Measurements from ENCODE around the gene SEMA3E. TPM values are rescaled to one million over a fixed set of nuclear protein-coding genes. Genes with fewer than 3 reads are reported as not detected.

SEMA3E gene
- total RNA-seq, 4 donors from 2014 or later, result 22.1 to 42.6 (median 25.0) TPM

GRCh38 chr7:83693256-83693655 lies 44.3 kb upstream of the SEMA3E start:
- Histone ChIP-seq H3K27ac (no peak overlapping the region), H3K27me3 (no peaks in the 10 kb centered on the region), H3K4me3 (no peak overlapping the region), H3K36me3 (no peaks in the 10 kb centered on the region), H3K4me1 (no peaks in the 10 kb centered on the region), H3K9me3 (no peaks in the 10 kb centered on the region)
- no peak for ATAC-seq
- WGBS, 2 donors (ENCODE audit: low coverage in 1 of 2), result 77 to 89% methylated on average over 1 of the region's 1 CpG
- no peak for TF ChIP-seq EP300 (IDR thresholded peaks at IDR 0.05)
- TF ChIP-seq POLR2A (IDR thresholded peaks at IDR 0.05), result no peak
- no peak for TF ChIP-seq CTCF (IDR thresholded peaks at IDR 0.05)
- TF ChIP-seq POLR2AphosphoS5 (IDR thresholded peaks at IDR 0.05), result no peak

GRCh38 chr7:83691095-83691494 lies 42.2 kb upstream of the SEMA3E start:
- Histone ChIP-seq H3K36me3 (no peaks in the 10 kb centered on the region), H3K4me3 (no peak overlapping the region), H3K9me3 (no peaks in the 10 kb centered on the region), H3K4me1 (no peaks in the 10 kb centered on the region), H3K27me3 (no peaks in the 10 kb centered on the region), H3K27ac (no peak overlapping the region)
- TF ChIP-seq CTCF (IDR thresholded peaks at IDR 0.05), result no peak
- no peak for ATAC-seq
- 59 to 69% methylated on average over 2 to 4 of the region's 4 CpGs for WGBS, 2 donors (ENCODE audit: low coverage in 1 of 2)

GRCh38 chr7:83689855-83690254 lies 40.9 kb upstream of the SEMA3E start:
- no peaks in the 10 kb centered on the region for H3K4me1 ChIP-seq
- no peak overlapping the region for H3K27ac ChIP-seq
- H3K36me3 ChIP-seq, result no peaks in the 10 kb centered on the region
- TF ChIP-seq POLR2AphosphoS5 (IDR thresholded peaks at IDR 0.05), result no peak
- no peaks in the 10 kb centered on the region for H3K9me3 ChIP-seq
- ATAC-seq, result no peak
- H3K27me3 ChIP-seq, result no peaks in the 10 kb centered on the region
- 45 to 60% methylated on average over 1 of the region's 1 CpG for WGBS, 2 donors (ENCODE audit: low coverage in 1 of 2)
- no peak overlapping the region for H3K4me3 ChIP-seq

- ATAC-seq, result no peak
- no peaks in the 10 kb centered on the region for H3K36me3 ChIP-seq
- no peak overlapping the region for H3K27ac ChIP-seq
- H3K9me3 ChIP-seq, result no peaks in the 10 kb centered on the region
- no peaks in the 10 kb centered on the region for H3K4me1 ChIP-seq
- TF ChIP-seq POLR2A (IDR thresholded peaks at IDR 0.05) (no peak), EP300 (IDR thresholded peaks at IDR 0.05) (no peak), CTCF (IDR thresholded peaks at IDR 0.05) (no peak), POLR2AphosphoS5 (IDR thresholded peaks at IDR 0.05) (no peak)
- WGBS, 2 donors (ENCODE audit: low coverage in 1 of 2), result 52 to 100% methylated on average over 1 of the region's 1 CpG
- H3K4me3 ChIP-seq, result no peak overlapping the region
- H3K27me3 ChIP-seq, result no peaks in the 10 kb centered on the region
These were observed 37.5 kb upstream of the SEMA3E start for GRCh38 chr7:83686416-83686815.

GRCh38 chr7:83684928-83685327 lies 36.0 kb upstream of the SEMA3E start:
- WGBS, 2 donors (ENCODE audit: low coverage in 1 of 2), result 77 to 92% methylated on average over 2 to 3 of the region's 3 CpGs

More at GRCh38 chr7:83684928-83685327, 36.0 kb upstream of the SEMA3E start:
- no peak overlapping the region for H3K4me3 ChIP-seq
- no peaks in the 10 kb centered on the region for H3K9me3 ChIP-seq
- H3K36me3 ChIP-seq, result no peaks in the 10 kb centered on the region
- no peak for TF ChIP-seq CTCF (IDR thresholded peaks at IDR 0.05)
- TF ChIP-seq POLR2AphosphoS5 (IDR thresholded peaks at IDR 0.05), result no peak
- no peak for TF ChIP-seq EP300 (IDR thresholded peaks at IDR 0.05)
- no peak for TF ChIP-seq POLR2A (IDR thresholded peaks at IDR 0.05)
- no peak overlapping the region for H3K27ac ChIP-seq
- H3K27me3 ChIP-seq, result no peaks in the 10 kb centered on the region
- H3K4me1 ChIP-seq, result no peaks in the 10 kb centered on the region
- no peak for ATAC-seq
